Activated CD8-positive, alpha-beta T cell treated with anti-CD3 and anti-CD28 coated beads for 36 hours (primary cell): ENCODE data around the gene AGBL3. TPM values are rescaled to one million over a fixed set of nuclear protein-coding genes. Genes with fewer than 3 reads are reported as not detected.

Source experiments
- ATAC-seq: fragments of 200-7000 bp; cut with Tn5 transposase; one replicate; pipeline ENCODE4 v1.10.0; 2021; ENCODE audit warnings: mild to moderate bottlenecking, moderate library complexity
- CTCF ChIA-PET: fragments of 350-600 bp; sonication (Branson Sonifier 250); formaldehyde crosslinking; loops from one replicate; lab custom pipeline; 2021; ENCODE audit warnings: antibody characterized with exemption; lab: Charles Lee
- POLR2A ChIA-PET: fragments of 350-600 bp; sonication (Branson Sonifier 250); formaldehyde crosslinking; loops from one replicate; lab custom pipeline; 2021; ENCODE audit warnings: antibody characterized with exemption; lab: Charles Lee
- DNase-seq: peaks from one replicate; pipeline ENCODE4 v3.0.0-alpha.2; 2020
- H3K27ac Mint-ChIP-seq: one replicate; pipeline ENCODE4 v1.8.0; 2021; ENCODE audit warnings: mild to moderate bottlenecking, mixed read lengths
- H3K27me3 Mint-ChIP-seq: one replicate; pipeline ENCODE4 v1.8.0; 2021; ENCODE audit warnings: mixed read lengths
- H3K36me3 Mint-ChIP-seq: one replicate; pipeline ENCODE4 v1.8.0; 2021; ENCODE audit warnings: low read depth, mixed read lengths
- H3K4me1 Mint-ChIP-seq: one replicate; pipeline ENCODE4 v1.8.0; 2021; ENCODE audit warnings: low read depth, mixed read lengths
- H3K4me3 Mint-ChIP-seq: one replicate; pipeline ENCODE4 v1.8.0; 2021; ENCODE audit warnings: mild to moderate bottlenecking, moderate library complexity, mixed read lengths
- H3K9me3 Mint-ChIP-seq: one replicate; pipeline ENCODE4 v1.8.0; 2021; ENCODE audit warnings: mixed read lengths
- intact Hi-C: fragments of 100-400 bp; cut with micrococcal nuclease; formaldehyde crosslinking; loops from one replicate; pipeline ENCODE4 v1.10.0; 2022
- total RNA-seq, 2 experiments: library from RNA; stranded (reverse); gene quantifications; one replicate each; pipeline ENCODE4 v1.2.3, GENCODE V29; 2021
- TF ChIP-seq, protein P1 (sequence below): fragments of 200-600 bp; IDR thresholded peaks from one replicate; pipeline ENCODE4 v1.8.0; 2022; ENCODE audit warnings: antibody characterized with exemption, mild to moderate bottlenecking

The AGBL3 gene
- total RNA-seq, 2 experiments from 2014 or later = 2.7 to 2.9 TPM

DNA sequence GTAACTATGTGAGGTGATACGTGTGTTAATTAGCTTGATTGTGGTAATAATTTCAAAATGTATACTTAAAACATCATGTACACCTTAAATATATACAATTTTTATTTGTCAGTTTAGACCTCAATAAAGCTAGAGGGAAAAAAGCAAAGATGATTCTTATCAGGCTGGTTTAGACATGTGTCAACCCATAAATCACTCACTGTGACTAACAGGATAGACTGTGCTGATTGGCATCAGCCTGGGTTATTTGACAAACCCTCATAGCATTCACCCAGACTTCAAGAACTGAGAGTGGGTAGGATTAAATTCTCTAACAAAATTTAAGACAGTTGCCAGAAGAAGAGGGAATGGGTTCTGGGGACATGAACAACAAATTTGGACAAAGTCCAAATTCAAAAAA is 87.8 kb downstream of the AGBL3 start:
- intact Hi-C loops = no loop called here
- no peaks in the 10 kb centered on the region for H3K27me3 Mint-ChIP-seq
- ChIA-PET POLR2A (no interaction called here), CTCF (no interaction called here)
- DNase-seq = no peak
- no peak overlapping the region for H3K4me3 Mint-ChIP-seq
- no peaks in the 10 kb centered on the region for H3K4me1 Mint-ChIP-seq
- ATAC-seq = no peak
- H3K27ac Mint-ChIP-seq = no peak overlapping the region
- H3K36me3 Mint-ChIP-seq = no peaks in the 10 kb centered on the region
- TF ChIP-seq, protein P1, sequence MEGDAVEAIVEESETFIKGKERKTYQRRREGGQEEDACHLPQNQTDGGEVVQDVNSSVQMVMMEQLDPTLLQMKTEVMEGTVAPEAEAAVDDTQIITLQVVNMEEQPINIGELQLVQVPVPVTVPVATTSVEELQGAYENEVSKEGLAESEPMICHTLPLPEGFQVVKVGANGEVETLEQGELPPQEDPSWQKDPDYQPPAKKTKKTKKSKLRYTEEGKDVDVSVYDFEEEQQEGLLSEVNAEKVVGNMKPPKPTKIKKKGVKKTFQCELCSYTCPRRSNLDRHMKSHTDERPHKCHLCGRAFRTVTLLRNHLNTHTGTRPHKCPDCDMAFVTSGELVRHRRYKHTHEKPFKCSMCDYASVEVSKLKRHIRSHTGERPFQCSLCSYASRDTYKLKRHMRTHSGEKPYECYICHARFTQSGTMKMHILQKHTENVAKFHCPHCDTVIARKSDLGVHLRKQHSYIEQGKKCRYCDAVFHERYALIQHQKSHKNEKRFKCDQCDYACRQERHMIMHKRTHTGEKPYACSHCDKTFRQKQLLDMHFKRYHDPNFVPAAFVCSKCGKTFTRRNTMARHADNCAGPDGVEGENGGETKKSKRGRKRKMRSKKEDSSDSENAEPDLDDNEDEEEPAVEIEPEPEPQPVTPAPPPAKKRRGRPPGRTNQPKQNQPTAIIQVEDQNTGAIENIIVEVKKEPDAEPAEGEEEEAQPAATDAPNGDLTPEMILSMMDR = no peak
- H3K9me3 Mint-ChIP-seq = no peaks in the 10 kb centered on the region

DNA sequence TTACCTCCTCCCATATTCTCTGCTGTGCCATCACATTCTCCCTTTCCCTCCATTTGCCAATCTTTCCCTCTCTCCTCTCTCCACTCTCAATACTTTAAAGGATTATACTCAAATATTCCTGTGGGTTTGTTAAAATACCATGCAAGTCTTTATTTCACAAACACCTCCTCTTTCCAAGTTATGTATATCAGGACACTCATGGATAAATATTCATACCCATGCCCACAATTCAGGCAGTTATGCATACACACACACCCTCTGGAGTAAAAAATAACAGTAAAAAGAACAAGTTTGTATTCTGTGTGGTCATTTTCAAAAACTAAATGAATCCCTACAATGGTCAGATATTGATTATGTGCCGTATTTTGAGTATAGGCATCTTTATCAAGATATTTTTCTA is 88.2 kb downstream of the AGBL3 start:
- intact Hi-C loops = no loop called here
- DNase-seq = no peak
- TF ChIP-seq, protein P1 = no peak
- Mint-ChIP-seq H3K4me3 (no peak overlapping the region), H3K27ac (no peak overlapping the region), H3K9me3 (no peaks in the 10 kb centered on the region), H3K4me1 (no peaks in the 10 kb centered on the region), H3K27me3 (no peaks in the 10 kb centered on the region), H3K36me3 (no peaks in the 10 kb centered on the region)
- POLR2A ChIA-PET = no interaction called here
- ATAC-seq = no peak
- CTCF ChIA-PET = no interaction called here

DNA sequence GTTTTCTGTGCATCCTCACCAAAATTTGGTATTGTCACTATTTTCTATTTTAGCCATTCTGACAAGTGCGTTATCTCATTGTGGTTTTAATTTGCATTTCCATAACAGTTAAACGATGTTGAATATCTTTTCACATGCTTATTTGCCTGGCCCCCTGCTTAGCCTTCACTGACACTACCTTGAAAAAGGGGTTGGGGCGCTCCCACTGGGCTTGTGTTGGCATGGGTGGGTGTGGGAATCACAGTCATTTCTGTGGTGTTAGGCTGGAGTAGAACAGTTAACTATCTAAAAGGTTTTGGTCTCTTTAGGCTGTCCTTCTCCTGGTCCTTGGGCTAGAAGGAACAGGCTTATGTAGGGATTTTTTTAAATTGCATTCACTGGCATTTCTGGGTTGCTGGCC is 89.4 kb downstream of the AGBL3 start:
- no peaks in the 10 kb centered on the region for H3K9me3 Mint-ChIP-seq
- H3K4me1 Mint-ChIP-seq = no peaks in the 10 kb centered on the region
- no peaks in the 10 kb centered on the region for H3K27me3 Mint-ChIP-seq
- TF ChIP-seq, protein P1 = no peak
- intact Hi-C loops = no loop called here
- no peak overlapping the region for H3K27ac Mint-ChIP-seq
- CTCF ChIA-PET = no interaction called here
- POLR2A ChIA-PET = no interaction called here
- H3K4me3 Mint-ChIP-seq = no peak overlapping the region
- no peak for ATAC-seq
- H3K36me3 Mint-ChIP-seq = no peaks in the 10 kb centered on the region
- no peak for DNase-seq

DNA sequence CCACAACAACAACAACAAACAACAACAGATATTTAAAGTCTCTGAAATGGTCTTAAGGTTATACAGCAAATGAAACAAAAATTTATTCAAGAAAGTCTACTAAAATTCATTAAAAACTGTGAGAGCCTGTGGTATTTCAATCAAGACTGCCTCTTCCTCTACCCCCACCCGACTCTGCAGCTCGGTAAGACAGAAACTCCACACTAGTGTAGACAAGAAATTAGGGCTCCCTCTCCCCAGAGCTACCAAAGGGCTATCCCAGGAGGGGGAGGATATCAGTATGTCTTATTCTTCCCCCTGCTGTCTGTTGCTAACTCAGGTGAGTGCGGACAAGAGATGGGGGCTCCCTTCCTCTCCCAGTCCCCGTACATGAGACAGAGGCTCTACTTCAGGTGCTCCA is 90.6 kb downstream of the AGBL3 start:
- no peaks in the 10 kb centered on the region for H3K9me3 Mint-ChIP-seq
- POLR2A ChIA-PET = no interaction called here
- CTCF ChIA-PET = interaction anchor here (0.8 kb wide), 1 partner anchor 71 kb away, joined by 3 read pairs; the partner anchor contains the start of gene TMEM140

DNA sequence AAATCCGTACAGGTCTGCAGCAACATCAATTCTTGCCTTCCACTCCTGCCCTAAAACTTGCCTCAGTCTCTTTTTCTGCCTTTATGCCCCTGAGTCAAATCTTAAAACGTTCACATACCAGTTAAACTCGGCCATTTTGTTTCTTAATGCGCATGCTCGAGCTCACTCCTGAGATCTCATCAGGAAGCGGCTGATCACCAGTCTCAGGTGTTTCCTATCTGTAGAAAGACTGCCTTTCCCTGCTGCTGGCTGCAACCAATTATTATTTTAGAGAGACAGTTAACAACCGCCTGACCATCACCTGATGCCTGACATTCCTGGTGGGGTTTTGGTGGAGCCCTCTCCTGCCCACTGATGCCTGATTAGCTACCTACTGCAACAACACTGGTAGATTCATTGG is 91.3 kb downstream of the AGBL3 start:
- POLR2A ChIA-PET = no interaction called here

More for the DNA sequence above, 90.6 kb downstream of the AGBL3 start:
- no peaks in the 10 kb centered on the region for H3K27me3 Mint-ChIP-seq
- no peak overlapping the region for H3K4me3 Mint-ChIP-seq
- H3K27ac Mint-ChIP-seq = no peak overlapping the region
- ATAC-seq (no peak), DNase-seq (no peak)
- no peaks in the 10 kb centered on the region for H3K36me3 Mint-ChIP-seq
- TF ChIP-seq, protein P1 = no peak
- H3K4me1 Mint-ChIP-seq = no peaks in the 10 kb centered on the region
- intact Hi-C loops = no loop called here

More for the DNA sequence above, 91.3 kb downstream of the AGBL3 start:
- Mint-ChIP-seq H3K4me1 (no peaks in the 10 kb centered on the region), H3K36me3 (no peaks in the 10 kb centered on the region), H3K27ac (no peak overlapping the region), H3K27me3 (no peaks in the 10 kb centered on the region), H3K4me3 (no peak overlapping the region), H3K9me3 (no peaks in the 10 kb centered on the region)
- intact Hi-C loops = no loop called here
- TF ChIP-seq, protein P1 = no peak
- DNase-seq = no peak
- no peak for ATAC-seq
- CTCF ChIA-PET = interaction anchor here (0.8 kb wide), 1 partner anchor 70 kb away, joined by 3 read pairs; the partner anchor contains the start of gene TMEM140
